GM19043 (cell line): ENCODE data around the gene METTL21C.

Experiments used
- ATAC-seq: cut with Tn5 transposase; IDR thresholded peaks from one replicate; pipeline ENCODE4 v1.9.1; 2021; ENCODE audit warnings: low read depth; ENCODE audit not compliant: unreplicated experiment

METTL21C gene

DNA sequence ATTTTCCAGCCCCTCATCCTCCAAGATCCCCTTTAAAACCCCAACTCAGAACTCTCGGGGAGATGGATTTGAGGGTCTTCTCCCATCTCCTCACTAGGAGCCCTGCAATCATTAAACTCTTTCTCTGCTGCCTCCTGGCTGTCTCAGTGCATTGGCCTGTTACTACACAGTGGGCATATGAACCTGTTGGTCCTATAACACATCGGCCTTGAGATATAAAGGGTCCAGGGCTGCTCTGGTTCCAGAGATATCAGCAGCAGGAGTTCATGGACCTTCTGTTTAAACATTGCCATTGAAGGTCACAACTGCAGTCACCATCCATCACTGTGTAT, 3.8 kb upstream of the METTL21C start:
- no peak for ATAC-seq

DNA sequence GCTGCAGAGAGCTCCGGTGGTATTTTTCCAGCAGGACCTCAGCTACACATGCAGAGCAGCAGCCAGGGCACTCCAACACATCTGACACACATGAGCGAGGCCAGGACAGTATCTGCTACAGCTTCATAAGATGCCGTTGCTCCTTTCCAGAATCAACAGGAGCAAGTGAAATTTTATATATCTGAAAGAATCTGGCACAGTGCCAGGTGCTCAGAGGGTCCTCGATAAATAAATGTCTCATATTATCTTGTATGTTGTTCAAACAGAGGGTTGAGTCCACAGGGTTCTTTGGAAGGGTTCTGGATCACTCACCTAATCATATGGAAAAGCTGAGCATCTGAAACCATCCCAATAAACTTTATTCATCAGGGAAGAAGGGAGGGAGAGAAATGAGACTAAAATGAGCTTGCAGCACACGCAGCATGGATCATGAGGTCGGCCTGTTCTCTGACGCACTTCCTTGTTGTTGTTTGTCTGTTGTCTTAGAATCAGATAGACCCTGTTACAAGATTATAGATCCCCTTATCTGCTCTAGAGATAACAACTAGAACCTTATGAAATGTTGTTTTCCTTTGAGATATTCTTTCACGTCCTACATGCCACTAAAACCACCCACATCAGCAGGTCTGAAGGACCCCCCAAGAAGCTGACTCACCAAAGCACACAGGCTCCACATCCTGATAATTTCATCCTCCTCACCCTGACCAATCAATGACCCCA, 3.2 kb upstream of the METTL21C start:
- no peak for ATAC-seq

DNA sequence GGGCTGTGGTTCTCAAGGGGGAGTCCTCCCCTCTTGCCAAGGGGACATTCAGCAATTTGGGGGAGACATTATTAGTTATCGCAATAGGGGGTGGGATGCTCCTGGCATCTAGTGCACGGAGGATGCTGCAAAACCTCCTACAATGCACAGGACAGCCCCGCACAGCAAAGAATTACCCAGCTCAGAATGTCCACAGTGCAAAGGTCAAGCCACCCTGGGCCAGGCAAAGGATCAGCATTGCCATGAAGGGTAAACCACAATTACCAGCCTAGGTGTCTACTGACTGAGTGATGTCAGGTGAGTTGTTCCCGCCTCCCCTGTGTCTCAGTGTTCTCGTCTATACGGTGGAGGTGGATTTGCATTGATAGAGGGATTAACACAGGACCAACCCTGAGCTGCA, 2.4 kb upstream of the METTL21C start:
- ATAC-seq: no peak

DNA sequence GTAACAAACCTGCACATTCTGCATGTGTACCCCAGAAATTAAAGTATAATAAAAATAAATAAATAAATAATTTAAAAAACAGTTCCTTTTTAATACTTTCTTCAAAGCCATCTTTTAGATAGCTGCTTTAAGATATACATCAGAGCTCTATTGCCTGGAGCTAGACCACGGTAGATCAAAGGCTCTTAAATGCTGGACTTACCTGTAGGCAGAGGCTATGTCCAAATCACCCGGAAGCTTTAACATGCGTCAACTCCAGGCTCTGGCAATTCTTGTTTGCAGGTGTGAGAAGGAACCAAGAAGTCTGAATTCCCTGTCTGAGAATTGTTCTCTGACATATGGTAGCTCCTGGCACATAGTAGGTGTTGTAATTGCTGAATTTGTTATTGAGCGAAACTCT, 1.6 kb upstream of the METTL21C start:
- no peak for ATAC-seq

DNA sequence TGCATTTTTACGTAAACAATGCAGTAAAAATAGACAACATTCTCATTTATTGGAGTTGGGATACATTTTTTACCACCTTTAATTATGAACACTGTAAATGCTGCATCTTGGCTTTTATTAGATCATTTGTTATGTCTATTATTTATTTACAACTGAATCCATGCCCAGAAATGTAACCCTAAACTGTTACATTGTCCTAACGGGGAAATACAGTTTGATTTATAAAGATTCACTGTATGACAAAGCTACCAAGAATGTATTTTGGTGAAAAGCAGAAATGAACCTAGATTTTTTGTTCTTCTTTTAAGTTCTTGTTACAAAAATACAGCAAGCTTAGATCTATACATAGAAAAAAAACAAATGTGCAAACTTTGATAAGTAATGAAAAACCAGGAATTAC, 1.1 kb downstream of the METTL21C start:
- ATAC-seq: no peak

DNA sequence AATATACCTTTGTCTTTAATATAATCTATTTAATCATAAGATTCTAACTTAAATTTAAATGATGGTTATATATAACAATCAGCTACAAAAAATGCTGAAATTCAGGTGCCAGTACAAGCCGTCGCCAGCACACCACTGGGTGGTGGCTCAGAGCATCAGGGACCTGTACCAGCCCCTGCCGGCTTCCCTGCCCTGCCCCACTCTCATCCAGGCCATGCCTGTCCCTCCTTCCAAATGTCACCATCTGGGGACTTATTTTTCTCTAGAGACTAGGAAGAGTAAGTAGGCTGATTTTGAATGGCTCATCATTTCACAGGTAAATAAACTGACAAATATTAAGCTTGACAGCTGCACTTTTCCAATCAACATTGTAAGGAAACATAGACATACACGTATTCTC, 1.6 kb downstream of the METTL21C start:
- no peak for ATAC-seq

DNA sequence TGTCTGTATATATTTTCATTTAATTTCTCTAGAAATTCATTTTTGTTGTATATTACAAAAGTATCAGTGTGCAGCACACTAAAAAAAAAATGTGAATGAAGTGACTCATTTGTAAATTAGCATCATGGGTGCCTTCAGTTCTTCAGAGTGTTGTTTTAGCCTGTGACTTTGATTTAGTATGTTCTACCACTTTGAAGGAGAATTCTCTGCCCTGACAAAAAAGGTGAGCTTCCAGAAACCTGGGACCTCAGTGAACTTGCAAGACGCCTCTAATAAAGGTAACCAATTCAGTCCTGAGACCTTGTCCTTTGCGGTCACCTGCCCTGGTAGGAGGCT, 2.4 kb downstream of the METTL21C start:
- no peak for ATAC-seq

DNA sequence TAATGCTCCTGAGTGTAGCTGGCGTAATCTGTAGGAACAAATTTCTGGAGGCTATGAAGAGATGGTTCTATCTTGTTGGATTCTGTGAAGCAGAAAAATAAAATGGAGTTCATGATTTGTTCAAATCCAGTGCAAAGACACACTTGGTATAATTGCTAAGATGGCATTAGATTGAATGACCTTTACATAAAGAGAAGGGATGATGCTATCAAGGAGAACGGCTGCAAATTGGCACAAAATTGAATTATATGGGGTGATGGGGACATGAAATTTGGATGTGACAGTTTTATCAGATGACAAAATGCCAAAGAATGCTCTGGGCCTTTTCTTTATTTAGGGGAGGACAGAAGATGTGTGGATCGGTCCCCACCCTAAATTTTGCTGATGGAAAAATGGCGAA, 4.0 kb downstream of the METTL21C start:
- no peak for ATAC-seq

DNA sequence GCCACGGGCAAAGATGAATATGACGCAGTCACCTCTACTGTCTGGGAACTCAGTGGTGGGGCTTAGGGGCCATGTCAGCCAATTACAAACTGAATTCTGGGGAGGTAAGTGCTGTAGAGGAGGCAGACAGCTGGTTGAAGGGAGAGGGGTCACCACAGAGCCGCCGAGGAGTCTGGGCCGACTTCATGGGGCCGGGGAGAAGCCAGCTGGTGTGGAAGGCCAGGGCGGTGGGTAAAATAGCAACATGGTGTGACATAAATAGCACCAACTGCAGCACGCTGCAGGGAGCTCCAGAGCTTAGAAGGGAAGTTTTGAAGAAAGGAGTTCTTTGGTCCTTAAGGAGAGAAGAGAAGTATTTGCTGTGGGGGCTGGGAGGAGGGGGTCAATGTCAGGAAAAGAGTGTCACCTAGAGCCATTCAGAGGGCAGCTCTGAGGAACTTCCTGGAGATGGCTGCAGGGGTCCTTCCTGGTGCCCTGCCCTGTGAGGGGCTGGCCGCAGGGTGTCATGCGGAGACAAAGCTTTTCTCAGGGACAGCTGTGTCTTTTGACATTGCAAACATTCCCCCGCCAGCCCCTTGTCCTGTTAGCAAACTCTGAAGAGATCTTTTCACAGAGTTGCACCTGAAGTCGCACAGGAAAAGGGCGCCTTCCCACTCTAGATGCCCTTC, 6.4 kb downstream of the METTL21C start:
- no peak for ATAC-seq

DNA sequence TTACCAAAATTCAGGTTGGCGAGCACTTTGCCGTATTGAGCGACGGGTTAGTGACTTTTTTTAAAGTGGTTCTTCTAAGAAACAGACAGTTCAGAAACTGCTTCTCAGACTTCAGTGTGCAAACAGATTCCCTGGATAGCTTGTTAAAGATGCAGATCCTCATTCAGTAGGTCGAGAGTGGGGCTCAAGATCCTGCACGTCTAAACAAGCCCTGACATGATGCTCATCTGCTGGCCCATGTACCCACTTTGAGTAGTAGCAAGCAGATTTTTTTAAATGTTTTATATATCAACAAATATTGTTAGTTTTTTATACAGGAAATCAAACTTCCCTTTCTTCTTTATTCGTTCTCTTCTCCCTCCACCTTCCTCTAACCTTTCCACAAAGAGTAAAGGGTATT, 7.3 kb downstream of the METTL21C start:
- no peak for ATAC-seq

DNA sequence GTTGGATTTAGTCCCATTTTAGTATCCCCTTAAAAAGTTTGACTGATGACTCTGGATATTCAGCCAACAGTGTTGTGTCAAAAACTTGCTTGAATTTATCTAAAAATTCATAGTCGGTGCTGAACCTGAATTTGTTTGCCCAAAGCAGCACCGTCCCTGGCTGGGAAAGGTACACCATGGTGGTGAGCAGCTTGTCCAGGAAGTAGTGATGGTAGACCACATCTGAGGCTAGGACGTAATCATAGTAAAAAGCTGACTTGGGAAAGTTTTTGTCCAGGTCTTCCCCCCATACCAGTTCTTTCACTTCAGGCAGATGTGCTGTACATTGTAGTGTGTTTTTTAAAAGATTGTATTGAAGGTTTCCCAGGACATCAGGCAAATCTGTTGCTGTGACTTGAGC, 8.8 kb downstream of the METTL21C start:
- no peak for ATAC-seq

DNA sequence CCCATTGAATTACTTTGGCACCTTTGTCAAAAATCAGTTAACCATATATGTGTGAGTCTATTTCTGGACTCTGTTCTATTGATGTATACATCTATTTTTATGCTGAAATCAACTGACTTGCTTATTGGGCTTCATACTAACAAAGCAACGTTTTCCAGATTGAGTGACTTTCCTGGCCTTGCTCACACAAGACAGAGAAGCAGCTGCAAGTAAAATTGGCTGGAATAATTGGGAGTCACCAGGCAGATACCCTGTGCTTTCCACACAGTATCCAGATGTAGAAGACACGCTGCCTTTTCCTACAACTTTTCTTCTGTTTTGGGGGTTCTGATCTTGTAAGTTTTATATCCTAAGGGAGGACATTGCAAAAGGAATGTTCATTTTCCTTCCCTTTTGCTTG, 11.2 kb downstream of the METTL21C start:
- ATAC-seq: no peak

DNA sequence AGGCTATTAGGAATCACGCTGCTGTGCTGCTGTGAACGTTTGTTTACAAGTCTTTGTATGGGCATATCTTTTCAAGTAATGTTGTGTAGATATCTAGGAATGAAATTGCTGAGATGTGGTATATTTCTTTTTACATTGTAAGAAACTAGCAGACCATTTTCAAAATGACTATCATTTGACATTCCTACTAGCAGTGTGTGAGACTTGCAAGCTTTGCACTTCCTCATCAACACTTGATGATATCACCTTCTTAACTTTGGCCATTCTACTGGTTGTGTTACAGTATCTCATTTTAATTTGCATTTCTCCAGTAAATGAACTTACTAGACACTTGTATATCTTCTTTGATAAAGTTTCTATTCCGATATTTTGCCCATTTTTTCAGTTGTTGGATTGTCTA, 12.1 kb downstream of the METTL21C start:
- no peak for ATAC-seq

DNA sequence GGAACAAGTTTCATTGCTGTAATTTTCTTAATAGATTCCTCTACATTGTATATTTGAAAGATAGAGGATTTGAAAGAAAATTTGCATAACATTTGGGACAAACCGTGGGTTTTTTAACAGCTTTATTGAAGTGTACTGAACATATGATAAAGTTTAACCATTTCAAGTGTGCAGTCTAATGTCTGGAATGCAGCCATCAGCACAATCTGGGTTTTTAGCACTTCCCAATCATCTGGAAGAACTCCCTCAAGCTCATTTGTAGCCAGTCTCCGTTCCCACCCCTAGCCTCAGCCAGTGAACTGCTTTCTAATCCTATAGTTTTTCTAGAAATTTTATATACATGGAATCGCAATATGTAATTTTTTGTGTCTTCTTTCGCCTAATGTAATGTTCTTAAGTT, 12.6 kb downstream of the METTL21C start:
- no peak for ATAC-seq

DNA sequence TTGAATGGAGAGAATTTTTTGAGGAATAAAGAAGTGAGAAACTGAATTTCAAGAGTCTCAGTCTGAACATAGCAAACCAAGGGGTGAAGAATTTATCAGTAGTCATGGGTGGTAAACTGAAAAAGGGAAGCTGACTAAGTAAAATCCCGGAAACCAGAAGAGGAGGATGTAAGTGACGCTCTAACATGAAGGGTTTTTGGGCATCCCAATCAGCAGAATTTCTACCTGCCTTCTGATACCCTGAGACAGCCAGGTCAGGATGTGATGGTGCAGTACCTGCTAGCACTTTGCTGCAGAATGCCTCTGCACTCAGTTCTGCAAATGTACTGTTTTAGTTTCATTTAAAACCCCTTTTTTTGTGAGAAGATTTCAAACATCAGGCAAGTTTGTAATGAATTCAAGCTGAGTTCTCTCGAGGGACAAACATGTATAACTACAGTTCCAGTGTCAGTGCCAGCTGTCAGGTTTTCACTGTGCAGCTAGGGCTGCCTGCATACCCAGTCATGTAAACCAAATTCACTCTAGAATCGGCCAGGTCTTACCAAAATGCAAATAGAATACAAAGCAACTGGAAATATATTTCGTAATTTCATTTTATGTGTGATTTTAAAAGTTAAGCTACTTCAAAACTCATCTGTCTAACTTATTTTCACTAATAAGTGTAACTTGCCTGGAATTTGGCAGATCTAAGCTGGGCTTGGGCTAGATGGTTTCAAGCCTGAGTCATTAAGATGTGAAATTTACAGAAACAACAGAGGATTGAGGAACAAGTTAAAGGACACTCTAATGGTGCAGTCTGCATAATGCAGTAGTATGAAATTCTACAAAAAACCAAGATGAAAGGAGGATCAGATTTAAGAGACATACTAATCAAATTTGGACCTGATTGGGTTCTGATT, 13.8 kb downstream of the METTL21C start:
- no peak for ATAC-seq

DNA sequence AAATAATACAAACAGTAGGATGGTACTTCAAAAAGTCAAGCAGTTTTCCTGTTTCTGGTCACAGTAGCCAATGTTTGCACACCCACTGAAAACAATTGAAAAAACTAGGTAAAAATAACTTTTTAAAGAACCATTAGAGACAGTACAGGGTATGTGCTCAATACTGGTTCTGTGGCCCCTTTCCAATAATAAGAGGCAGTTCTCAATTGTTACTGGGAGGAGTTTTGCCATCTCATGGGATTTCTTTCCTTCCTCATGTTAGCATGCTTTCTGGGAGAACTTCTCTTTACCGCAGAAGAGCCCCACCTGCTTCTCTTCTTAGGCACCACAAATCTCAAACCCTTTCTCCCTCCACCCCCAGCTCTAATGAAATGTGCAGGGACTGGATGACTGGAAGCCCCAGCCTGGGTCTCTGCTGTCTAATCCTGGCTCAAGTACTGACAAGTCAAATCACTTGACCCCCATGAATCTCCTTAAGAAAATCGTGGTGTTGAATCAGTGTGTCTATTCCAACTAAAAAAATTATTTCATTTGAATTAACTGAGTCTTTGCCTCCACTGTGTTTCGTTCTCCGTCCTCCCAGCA, 14.6 kb downstream of the METTL21C start:
- no peak for ATAC-seq

DNA sequence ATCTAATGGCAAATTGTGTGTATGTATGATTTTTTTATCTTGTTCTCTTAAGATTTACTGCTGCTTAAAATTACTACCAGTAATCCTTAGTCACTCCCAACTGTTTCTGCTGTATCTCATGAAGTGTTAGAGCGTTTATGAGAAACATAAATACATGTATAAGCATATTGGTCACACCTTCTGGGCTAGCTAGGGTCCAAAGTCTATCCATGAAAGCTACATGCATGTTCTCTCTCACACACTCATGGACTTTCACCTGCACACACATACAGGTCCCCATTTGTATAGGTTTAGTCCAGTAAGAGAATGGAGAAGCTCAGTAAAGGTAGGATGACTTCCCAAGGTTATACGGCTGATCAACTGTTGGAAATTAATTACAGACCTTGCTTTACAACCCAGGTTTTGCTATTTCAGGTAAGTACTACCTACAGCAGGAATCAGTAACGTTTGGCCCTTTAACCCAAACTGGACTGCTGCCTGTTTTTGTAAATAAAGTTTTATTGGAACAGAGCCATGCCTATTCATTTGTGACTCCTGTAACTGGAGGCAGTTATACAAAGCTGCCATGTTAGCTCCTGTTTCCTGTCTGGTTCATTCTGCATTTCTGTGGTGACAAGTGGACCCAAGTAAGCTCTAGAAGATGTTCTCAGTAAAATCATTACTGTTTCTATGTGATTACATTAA, 15.3 kb downstream of the METTL21C start:
- no peak for ATAC-seq

DNA sequence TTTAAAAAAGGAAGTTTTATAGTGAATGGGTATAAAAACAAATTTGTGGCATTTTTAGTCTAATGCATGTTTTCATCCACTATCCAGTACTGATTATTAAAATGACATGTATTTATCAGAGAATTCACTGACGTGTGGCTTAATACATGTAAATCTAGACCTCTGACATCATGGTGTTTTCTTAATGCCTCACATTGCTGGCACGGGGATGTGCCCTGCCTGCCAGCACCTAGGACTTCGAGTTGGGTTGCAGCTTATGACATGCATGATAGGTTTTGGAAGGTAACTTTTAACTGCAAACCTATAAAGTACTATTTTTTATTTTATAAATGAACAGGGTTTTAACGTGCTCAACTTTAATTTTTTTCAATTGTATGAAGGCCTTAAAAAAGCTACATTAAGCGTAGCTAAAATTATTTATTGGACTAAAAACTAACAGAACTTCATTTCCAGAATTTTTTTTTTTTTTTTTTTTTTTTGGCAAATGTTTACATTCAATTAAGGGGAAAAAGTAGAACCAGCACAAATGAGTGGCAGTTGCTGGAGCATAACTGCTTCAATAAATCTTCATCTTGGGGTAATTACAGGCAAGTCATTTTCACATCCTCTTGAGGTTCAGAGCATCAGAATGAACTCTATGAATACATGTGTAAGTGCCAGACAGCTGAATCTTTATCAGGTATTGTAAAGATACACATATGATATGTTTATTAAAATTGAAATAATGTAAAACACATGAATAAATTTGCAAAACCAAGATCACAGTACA, 16.3 kb downstream of the METTL21C start:
- no peak for ATAC-seq

DNA sequence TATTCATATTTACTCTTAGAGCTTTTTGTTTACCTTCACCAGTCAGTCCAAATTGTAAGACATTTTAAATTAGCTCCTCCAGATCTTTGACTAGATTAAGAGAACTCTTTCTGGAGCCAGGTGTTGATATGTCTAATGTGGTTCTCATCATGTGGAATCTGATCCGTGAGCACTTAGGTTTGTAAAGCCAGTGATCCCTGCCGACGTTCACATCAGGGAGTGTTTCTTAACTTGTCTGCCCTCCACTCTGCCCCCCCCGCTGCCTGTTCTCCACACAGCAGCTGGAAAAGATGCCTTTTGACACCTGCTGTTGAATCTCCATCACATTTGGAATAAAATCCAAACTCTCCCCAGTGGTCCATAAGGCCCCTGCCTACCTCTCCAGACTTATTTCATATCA, 17.7 kb downstream of the METTL21C start:
- ATAC-seq: no peak

DNA sequence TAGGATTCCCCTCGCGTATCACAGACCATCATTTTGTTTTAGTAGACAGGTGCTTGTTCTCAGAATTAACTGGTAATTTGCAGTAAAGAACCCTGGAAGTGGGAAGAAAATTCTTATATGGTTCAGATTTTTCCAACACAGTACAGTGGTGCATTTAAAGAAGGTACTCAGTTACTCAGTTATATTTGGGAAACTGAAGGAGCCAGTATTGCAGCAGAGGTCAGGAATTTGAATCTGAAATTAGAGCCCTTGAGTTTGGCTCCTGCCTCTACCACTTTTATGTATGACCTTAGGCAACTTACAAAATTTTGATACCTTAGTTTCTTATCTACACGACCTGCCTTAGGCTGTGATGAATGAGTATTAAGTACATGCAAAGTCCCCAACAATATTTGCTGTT, 19.7 kb downstream of the METTL21C start:
- ATAC-seq: no peak
